ENCODE data around the gene GPR15LG. TPM values are rescaled to one million over a fixed set of nuclear protein-coding genes. Genes with fewer than 3 reads are reported as not detected.

Gene GPR15LG
- total RNA-seq, 2 experiments from 2014 or later = not detected

- Mint-ChIP-seq H3K27ac (no peak overlapping the region), H3K4me3 (no peak overlapping the region), H3K36me3 (ENCODE audit: low read depth) (no peaks in the 10 kb centered on the region), H3K9me3 (no peaks in the 10 kb centered on the region), H3K27me3 (peaks cover 3% of the 10 kb centered on the region), H3K4me1 (ENCODE audit: low read depth) (no peaks in the 10 kb centered on the region)
- no peak for ATAC-seq
- DNase-seq = no peak
- POLR2A ChIA-PET = interaction anchor here (0.6 kb wide), 1 partner anchor 162 kb away, joined by 3 read pairs; no protein-coding TSS in a partner anchor
- CTCF ChIA-PET = interaction anchor here (0.7 to 3.9 kb wide), 15 partner anchors 10 to 114 kb away, joined by 3 to 71 read pairs (median 5); no protein-coding TSS in a partner anchor
- intact Hi-C loops (cut with micrococcal nuclease) = loop anchor here (5.0 kb wide), 2 partner anchors 47 to 57 kb away; no protein-coding TSS in a partner anchor
- no peak for TF ChIP-seq CTCF (IDR thresholded peaks at IDR 0.05)
These were observed 31.0 kb downstream of the GPR15LG start for GRCh38 chr10:84204610-84205009.

- ChIA-PET POLR2A (interaction anchor here (0.6 kb wide), 2 partner anchors 18 to 161 kb away, joined by 3 read pairs; no protein-coding TSS in a partner anchor), CTCF (interaction anchor here (0.7 to 3.9 kb wide), 20 partner anchors 10 to 332 kb away, joined by 3 to 71 read pairs (median 4); no protein-coding TSS in a partner anchor)
- intact Hi-C loops (cut with micrococcal nuclease) = loop anchor here (5.0 kb wide), 1 partner anchor 58 kb away; no protein-coding TSS in a partner anchor
- Mint-ChIP-seq H3K36me3 (ENCODE audit: low read depth) (no peaks in the 10 kb centered on the region), H3K4me1 (ENCODE audit: low read depth) (no peaks in the 10 kb centered on the region), H3K27ac (no peak overlapping the region), H3K27me3 (peaks cover 3% of the 10 kb centered on the region), H3K9me3 (no peaks in the 10 kb centered on the region), H3K4me3 (no peak overlapping the region)
- ATAC-seq = peak; percentile 98
- peak; percentile 79 for TF ChIP-seq CTCF (IDR thresholded peaks at IDR 0.05)
- peak; percentile 84 for DNase-seq
These were observed 31.6 kb downstream of the GPR15LG start for GRCh38 chr10:84205049-84205852.

- ATAC-seq = no peak
- intact Hi-C loops (cut with micrococcal nuclease) = loop anchor here (5.0 kb wide), 1 partner anchor 59 kb away; no protein-coding TSS in a partner anchor
- CTCF ChIA-PET = interaction anchor here (0.5 to 3.9 kb wide), 17 partner anchors 10 to 1914 kb away, joined by 3 to 71 read pairs (median 4); no protein-coding TSS in a partner anchor
These were observed 32.4 kb downstream of the GPR15LG start for GRCh38 chr10:84205853-84206525.

GRCh38 chr10:84208023-84208422 is 34.4 kb downstream of the GPR15LG start:
- ATAC-seq = no peak
- H3K9me3 Mint-ChIP-seq = no peaks in the 10 kb centered on the region
- no peak overlapping the region for H3K27ac Mint-ChIP-seq
- intact Hi-C loops (cut with micrococcal nuclease) = loop anchor here (5.0 kb wide), 1 partner anchor 61 kb away; no protein-coding TSS in a partner anchor
- ChIA-PET POLR2A (no interaction called here), CTCF (interaction anchor here (2.0 to 2.5 kb wide), 2 partner anchors 60 to 67 kb away, joined by 10 to 24 read pairs; no protein-coding TSS in a partner anchor)
- no peaks in the 10 kb centered on the region for H3K4me1 Mint-ChIP-seq (ENCODE audit: low read depth)
- no peak for TF ChIP-seq CTCF (IDR thresholded peaks at IDR 0.05)
- DNase-seq = no peak
- H3K4me3 Mint-ChIP-seq = no peak overlapping the region
- H3K36me3 Mint-ChIP-seq (ENCODE audit: low read depth) = no peaks in the 10 kb centered on the region
- H3K27me3 Mint-ChIP-seq = peaks cover 3% of the 10 kb centered on the region

More at GRCh38 chr10:84205853-84206525, 32.4 kb downstream of the GPR15LG start:
- H3K27ac Mint-ChIP-seq = no peak overlapping the region
- no peak for DNase-seq
- peaks cover 3% of the 10 kb centered on the region for H3K27me3 Mint-ChIP-seq
- POLR2A ChIA-PET = interaction anchor here (0.6 kb wide), 1 partner anchor 19 kb away, joined by 3 read pairs; no protein-coding TSS in a partner anchor
- TF ChIP-seq CTCF (IDR thresholded peaks at IDR 0.05) = no peak
- H3K4me1 Mint-ChIP-seq (ENCODE audit: low read depth) = no peaks in the 10 kb centered on the region
- H3K36me3 Mint-ChIP-seq (ENCODE audit: low read depth) = no peaks in the 10 kb centered on the region
- H3K9me3 Mint-ChIP-seq = no peaks in the 10 kb centered on the region
- no peak overlapping the region for H3K4me3 Mint-ChIP-seq

All from activated CD8-positive, alpha-beta T cell treated with anti-CD3 and anti-CD28 coated beads for 36 hours (primary cell).